A549 (cell line): Measurements from ENCODE around the gene COPE.

ENCODE experiments used
- HDAC2 ChIP-seq: fragments of 200-600 bp; sonication (generic); IDR thresholded peaks from 2 replicates; pipeline ENCODE4 v1.6.1; 2016
- MYC ChIP-seq: IDR thresholded peaks from 2 replicates; pipeline ENCODE4 v1.6.1; 2012; ENCODE audit warnings: mild to moderate bottlenecking, inconsistent platforms, low read length, improper control_type of control experiment, borderline replicate concordance
- TF ChIP-seq, protein P1 (sequence below): fragments of >200 bp; sonication (Bioruptor Twin); formaldehyde crosslinking; IDR thresholded peaks from 2 replicates; pipeline ENCODE4 v1.6.1; 2016
- TF ChIP-seq, protein P2 (sequence below): fragments of 450-650 bp; IDR thresholded peaks from 2 replicates; pipeline ENCODE4 v1.6.1; 2014; ENCODE audit warnings: antibody characterized with exemption
- TF ChIP-seq, protein P3 (sequence below): fragments of >200 bp; sonication (Bioruptor Twin); formaldehyde crosslinking; IDR thresholded peaks from 3 replicates; pipeline ENCODE4 v1.5.1; 2016

DNA sequence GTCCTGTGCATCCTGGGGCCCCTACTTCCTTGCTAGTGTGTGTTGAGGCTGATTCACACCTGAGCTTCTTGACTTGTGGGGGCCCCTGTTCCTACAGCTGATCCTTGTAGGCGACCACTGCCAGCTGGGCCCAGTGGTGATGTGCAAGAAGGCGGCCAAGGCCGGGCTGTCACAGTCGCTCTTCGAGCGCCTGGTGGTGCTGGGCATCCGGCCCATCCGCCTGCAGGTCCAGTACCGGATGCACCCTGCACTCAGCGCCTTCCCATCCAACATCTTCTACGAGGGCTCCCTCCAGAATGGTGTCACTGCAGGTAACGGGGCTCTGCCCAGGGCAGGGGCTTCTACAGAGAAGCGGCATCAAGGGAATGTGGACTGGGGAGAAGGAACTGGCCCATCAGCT, 62.0 kb downstream of the COPE start:
- TF ChIP-seq MYC (no peak), HDAC2 (no peak)
- TF ChIP-seq, protein P1, sequence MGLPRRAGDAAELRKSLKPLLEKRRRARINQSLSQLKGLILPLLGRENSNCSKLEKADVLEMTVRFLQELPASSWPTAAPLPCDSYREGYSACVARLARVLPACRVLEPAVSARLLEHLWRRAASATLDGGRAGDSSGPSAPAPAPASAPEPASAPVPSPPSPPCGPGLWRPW, result no peak
- TF ChIP-seq, protein P2, sequence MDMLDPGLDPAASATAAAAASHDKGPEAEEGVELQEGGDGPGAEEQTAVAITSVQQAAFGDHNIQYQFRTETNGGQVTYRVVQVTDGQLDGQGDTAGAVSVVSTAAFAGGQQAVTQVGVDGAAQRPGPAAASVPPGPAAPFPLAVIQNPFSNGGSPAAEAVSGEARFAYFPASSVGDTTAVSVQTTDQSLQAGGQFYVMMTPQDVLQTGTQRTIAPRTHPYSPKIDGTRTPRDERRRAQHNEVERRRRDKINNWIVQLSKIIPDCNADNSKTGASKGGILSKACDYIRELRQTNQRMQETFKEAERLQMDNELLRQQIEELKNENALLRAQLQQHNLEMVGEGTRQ, result no peak
- TF ChIP-seq, protein P3, sequence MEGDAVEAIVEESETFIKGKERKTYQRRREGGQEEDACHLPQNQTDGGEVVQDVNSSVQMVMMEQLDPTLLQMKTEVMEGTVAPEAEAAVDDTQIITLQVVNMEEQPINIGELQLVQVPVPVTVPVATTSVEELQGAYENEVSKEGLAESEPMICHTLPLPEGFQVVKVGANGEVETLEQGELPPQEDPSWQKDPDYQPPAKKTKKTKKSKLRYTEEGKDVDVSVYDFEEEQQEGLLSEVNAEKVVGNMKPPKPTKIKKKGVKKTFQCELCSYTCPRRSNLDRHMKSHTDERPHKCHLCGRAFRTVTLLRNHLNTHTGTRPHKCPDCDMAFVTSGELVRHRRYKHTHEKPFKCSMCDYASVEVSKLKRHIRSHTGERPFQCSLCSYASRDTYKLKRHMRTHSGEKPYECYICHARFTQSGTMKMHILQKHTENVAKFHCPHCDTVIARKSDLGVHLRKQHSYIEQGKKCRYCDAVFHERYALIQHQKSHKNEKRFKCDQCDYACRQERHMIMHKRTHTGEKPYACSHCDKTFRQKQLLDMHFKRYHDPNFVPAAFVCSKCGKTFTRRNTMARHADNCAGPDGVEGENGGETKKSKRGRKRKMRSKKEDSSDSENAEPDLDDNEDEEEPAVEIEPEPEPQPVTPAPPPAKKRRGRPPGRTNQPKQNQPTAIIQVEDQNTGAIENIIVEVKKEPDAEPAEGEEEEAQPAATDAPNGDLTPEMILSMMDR, result no peak
